ENCODE measurements around the gene ARMC7. TPM values are rescaled to one million over a fixed set of nuclear protein-coding genes. Genes with fewer than 3 reads are reported as not detected.

The ARMC7 gene
- total and polyA plus RNA-seq, 2 of the 4 experiments (the other 2 are of a cell fraction): 1.8 to 6.9 TPM

DNA sequence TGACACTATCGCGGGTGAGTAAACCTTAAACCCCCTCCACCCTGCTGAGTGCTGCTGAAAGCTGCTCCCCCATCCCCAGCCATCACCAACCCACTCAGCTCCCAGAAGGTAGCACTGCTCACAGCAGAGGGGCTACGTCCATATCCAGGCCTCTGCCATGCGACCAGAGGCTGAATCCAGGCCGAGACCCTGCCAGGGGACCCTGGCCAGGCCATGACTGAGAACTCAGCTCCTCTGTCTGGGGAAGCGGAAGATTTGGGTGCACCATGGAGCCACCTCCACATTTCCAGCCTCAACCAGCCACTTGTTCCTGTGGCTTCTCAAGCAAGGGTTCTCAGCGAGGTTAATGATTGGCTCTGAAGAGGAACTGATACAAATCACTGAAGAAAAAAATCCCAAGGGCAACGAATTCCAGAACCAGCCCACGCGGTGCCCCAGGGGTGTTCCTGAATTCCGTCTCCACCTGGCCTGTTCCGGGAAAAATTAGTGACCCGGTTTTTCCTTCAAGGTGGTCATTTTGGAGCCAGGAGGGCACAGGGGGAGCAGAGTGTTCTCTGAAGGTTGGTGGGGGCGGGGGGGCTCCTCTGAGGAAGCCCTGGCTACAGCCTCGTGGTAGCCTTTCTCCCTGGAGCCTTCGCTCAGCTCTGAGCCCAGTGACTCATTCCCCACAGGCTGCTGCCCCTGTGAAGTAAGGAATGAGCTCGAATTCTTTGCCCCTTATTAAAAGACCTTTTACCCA is 31.3 kb upstream of the ARMC7 start:
- peak overlapping the region; percentile 10; the same call in 1 of the 2 replicates for H3K23ac ChIP-seq (ENCODE audit: low read depth, low read length)
- no peaks in the 10 kb centered on the region for H3K9me3 ChIP-seq (ENCODE audit: control insufficient read depth, insufficient read depth, low read length)
- CTCF ChIA-PET: interaction anchor here (1.2 to 1.7 kb wide), 3 partner anchors 27 to 55 kb away, joined by 4 to 12 read pairs (median 4); no protein-coding TSS in a partner anchor
- H2AFZ ChIP-seq (replicated peaks; ENCODE audit: low read length, poor library complexity): peak overlapping the region; percentile 87
- H3K4me2 ChIP-seq (ENCODE audit: low read depth, low read length): peak overlapping the region; percentile 41
- H4K5ac ChIP-seq (ENCODE audit: low read depth, low read length): peak overlapping the region; percentile 2; the same call in 1 of the 2 replicates
- H3K36me3 ChIP-seq (ENCODE audit: control insufficient read depth, insufficient read depth, low read length): no peaks in the 10 kb centered on the region
- peak overlapping the region; percentile 71 to 77 for H4K8ac ChIP-seq (ENCODE audit: low read depth in 2 of 2, low read length in 2 of 2)
- H3K9ac ChIP-seq (ENCODE audit: low read depth, low read length): no peak overlapping the region
- peak overlapping the region; percentile 87 for H2BK120ac ChIP-seq (ENCODE audit: low read depth, low read length)
- no TSS peak for BruUV-seq (replicated peaks)
- peak overlapping the region; percentile 67 for H3K14ac ChIP-seq (replicated peaks; ENCODE audit: low read depth, low read length)
- peaks cover 21% of the 10 kb centered on the region for H3K4me1 ChIP-seq (ENCODE audit: control insufficient read depth, insufficient read depth, low read length)
- H3K4me3 ChIP-seq (ENCODE audit: insufficient read depth, low read depth, low read length): no peak overlapping the region
- in situ Hi-C loops (cut with MboI; ENCODE audit: low sequenced_read_pairs) (no loop called here), intact Hi-C loops (cut with micrococcal nuclease) (no loop called here), dilution Hi-C loops (cut with HindIII; ENCODE audit: low sequenced_read_pairs, unreplicated experiment) (no loop called here)
- peak overlapping the region; percentile 60 for H2AK5ac ChIP-seq (ENCODE audit: low read depth, low read length)
- peak overlapping the region; percentile 79 for H2AK9ac ChIP-seq (replicated peaks; ENCODE audit: low read depth, low read length, poor library complexity)
- peak overlapping the region; percentile 81; the same call in 1 of the 3 replicates for H2BK15ac ChIP-seq (ENCODE audit: low read depth, low read length)
- peak overlapping the region; percentile 86 for H2BK20ac ChIP-seq (ENCODE audit: low read depth, low read length)
- H3K9me1 ChIP-seq (ENCODE audit: insufficient read depth, low read length): peaks cover 21% of the 10 kb centered on the region
- no peaks in the 10 kb centered on the region for H3K27me3 ChIP-seq (ENCODE audit: control insufficient read depth, insufficient read depth, low read length)
- TF ChIP-seq SMC3 (IDR thresholded peaks at IDR 0.05; ENCODE audit: low read depth, low read length) (no peak), MXI1 (IDR thresholded peaks at IDR 0.05; ENCODE audit: borderline replicate concordance, low read depth, low read length) (no peak), MAFK (IDR thresholded peaks at IDR 0.05; ENCODE audit: low read depth, low read length) (no peak), RFX5 (IDR thresholded peaks at IDR 0.05; ENCODE audit: low read depth, low read length) (no peak), FOS (IDR thresholded peaks at IDR 0.05; ENCODE audit: low read depth, low read length) (0 out of 2 replicates have a peak, but pooled peaks have one; percentile 55)
- TF ChIP-seq, protein P1, sequence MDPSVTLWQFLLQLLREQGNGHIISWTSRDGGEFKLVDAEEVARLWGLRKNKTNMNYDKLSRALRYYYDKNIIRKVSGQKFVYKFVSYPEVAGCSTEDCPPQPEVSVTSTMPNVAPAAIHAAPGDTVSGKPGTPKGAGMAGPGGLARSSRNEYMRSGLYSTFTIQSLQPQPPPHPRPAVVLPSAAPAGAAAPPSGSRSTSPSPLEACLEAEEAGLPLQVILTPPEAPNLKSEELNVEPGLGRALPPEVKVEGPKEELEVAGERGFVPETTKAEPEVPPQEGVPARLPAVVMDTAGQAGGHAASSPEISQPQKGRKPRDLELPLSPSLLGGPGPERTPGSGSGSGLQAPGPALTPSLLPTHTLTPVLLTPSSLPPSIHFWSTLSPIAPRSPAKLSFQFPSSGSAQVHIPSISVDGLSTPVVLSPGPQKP (IDR thresholded peaks at IDR 0.05; ENCODE audit: borderline replicate concordance, low read depth, low read length): no peak
- TF ChIP-seq, protein P2, sequence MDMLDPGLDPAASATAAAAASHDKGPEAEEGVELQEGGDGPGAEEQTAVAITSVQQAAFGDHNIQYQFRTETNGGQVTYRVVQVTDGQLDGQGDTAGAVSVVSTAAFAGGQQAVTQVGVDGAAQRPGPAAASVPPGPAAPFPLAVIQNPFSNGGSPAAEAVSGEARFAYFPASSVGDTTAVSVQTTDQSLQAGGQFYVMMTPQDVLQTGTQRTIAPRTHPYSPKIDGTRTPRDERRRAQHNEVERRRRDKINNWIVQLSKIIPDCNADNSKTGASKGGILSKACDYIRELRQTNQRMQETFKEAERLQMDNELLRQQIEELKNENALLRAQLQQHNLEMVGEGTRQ (IDR thresholded peaks at IDR 0.05; ENCODE audit: low read depth, low read length): no peak
- POLR2A ChIA-PET (ENCODE audit: unreplicated experiment): interaction anchor here (1.1 kb wide), 1 partner anchor 32 kb away, joined by 8 read pairs; the partner anchor contains the start of gene ARMC7
- ATAC-seq (ENCODE audit: low read depth) (peak; percentile 93), DNase-seq (peak; percentile 78)
- no peaks in the 10 kb centered on the region for H3K79me1 ChIP-seq (ENCODE audit: low read depth in 1 of 2, low read length in 2 of 2)
- H3K18ac ChIP-seq (ENCODE audit: low read depth, low read length): peak overlapping the region; percentile 57
- peak overlapping the region; percentile 1 for H3K27ac ChIP-seq (ENCODE audit: insufficient read depth, low read length)
- H2BK5ac ChIP-seq (ENCODE audit: low read depth, low read length, poor library complexity, severe bottlenecking): peak overlapping the region; percentile 52
- H3K56ac ChIP-seq (ENCODE audit: extremely low read depth, insufficient read depth, low read length): no peak overlapping the region
- 86% methylated on average over 3 of the region's 17 CpGs; no CpG with 5 or more reads in 1 of the 2 experiments for WGBS, 2 experiments (ENCODE audit: extremely low coverage in 2 of 2, insufficient read length in 1 of 2)
- no peaks in the 10 kb centered on the region for H4K20me1 ChIP-seq (ENCODE audit: insufficient read depth, low read length)
- H3K4ac ChIP-seq (ENCODE audit: low read depth, low read length): peak overlapping the region; percentile 89
- H4K91ac ChIP-seq (ENCODE audit: insufficient read depth, low read depth, low read length): peak overlapping the region; percentile 54
